B cell (primary cell): Measurements from ENCODE around the gene ZNF626. TPM values are rescaled to one million over a fixed set of nuclear protein-coding genes. Genes with fewer than 3 reads are reported as not detected.
"Not testable (repeated sequence)": the region's sequence is repeated elsewhere in the genome, so short reads cannot be mapped to it uniquely, and the experiment has no call there.

Source experiments
- ATAC-seq: fragments of 200-7000 bp; cut with Tn5 transposase; one replicate; pipeline ENCODE4 v1.10.0; 2021; ENCODE audit warnings: low read depth, mild to moderate bottlenecking, moderate number of reproducible peaks, moderate library complexity
- CTCF ChIA-PET: fragments of 350-600 bp; sonication (Branson Sonifier 250); formaldehyde crosslinking; loops from one replicate; lab custom pipeline; 2021; ENCODE audit warnings: antibody characterized with exemption, inconsistent platforms; lab: Charles Lee
- POLR2A ChIA-PET: fragments of 350-600 bp; sonication (Branson Sonifier 250); formaldehyde crosslinking; loops from one replicate; lab custom pipeline; 2021; ENCODE audit warnings: antibody characterized with exemption; lab: Charles Lee
- DNase-seq: peaks from one replicate; pipeline ENCODE4 v3.0.0; 2013
- H2AFZ ChIP-seq: 2 replicates; pipeline ENCODE4 v1.6.1; 2012; ENCODE audit warnings: mild to moderate bottlenecking, low read depth, low read length; ENCODE audit not compliant: insufficient read depth, poor library complexity, severe bottlenecking
- H3K27ac ChIP-seq, 2 donors: 1 replicate in 1 of 2; 2 replicates in 1 of 2; pipeline ENCODE4 v1.5.1; 2012 to 2013; ENCODE audit warnings: low read length in 2 of 2, mild to moderate bottlenecking in 2 of 2, moderate library complexity in 1 of 2
- H3K27me3 ChIP-seq, 4 experiments: fragments of 200-600 bp in 1 of 4; sonication (generic) in 1 of 4; replicated peaks in 1 of 4; 1 replicate in 2 of 4; 2 replicates in 2 of 4; pipeline versions ENCODE4 v1.6.1 to v1.7.0; 2013 to 2016; ENCODE audit warnings: low read length in 3 of 4, mild to moderate bottlenecking in 2 of 4, mixed read lengths in 1 of 4, moderate library complexity in 1 of 4; ENCODE audit not compliant: insufficient read depth in 4 of 4, control insufficient read depth in 3 of 4; ENCODE audit errors: control extremely low read depth in 1 of 4
- H3K36me3 ChIP-seq, 2 experiments: replicated peaks in 1 of 2; 1 replicate in 1 of 2; 2 replicates in 1 of 2; pipeline versions ENCODE4 v1.6.1 to v1.7.1; 2013; ENCODE audit warnings: low read length in 1 of 2; ENCODE audit not compliant: insufficient read depth in 2 of 2, control insufficient read depth in 1 of 2; ENCODE audit errors: control extremely low read depth in 1 of 2, extremely low read depth in 1 of 2
- H3K4me1 ChIP-seq, 2 donors: fragments of 200-600 bp in 1 of 2; sonication (generic) in 1 of 2; 1 replicate in 1 of 2; 2 replicates in 1 of 2; pipeline versions ENCODE4 v1.5.1 to v1.6.1; 2013 to 2017; ENCODE audit warnings: low read length in 2 of 2; ENCODE audit not compliant: control insufficient read depth in 2 of 2, insufficient read depth in 2 of 2
- H3K4me2 ChIP-seq: replicated peaks from 2 replicates; pipeline ENCODE3; 2012; ENCODE audit warnings: mild to moderate bottlenecking, low read depth, low read length; ENCODE audit not compliant: poor library complexity, severe bottlenecking
- H3K4me3 ChIP-seq, 5 experiments: fragments of 200-600 bp in 1 of 5; sonication (generic) in 1 of 5; 1 replicate in 3 of 5; 2 replicates in 2 of 5; pipeline versions ENCODE4 v1.5.1 to v1.7.0; 2011 to 2016; ENCODE audit warnings: low read length in 4 of 5, mild to moderate bottlenecking in 4 of 5, low read depth in 2 of 5, control low read depth in 1 of 5, moderate library complexity in 1 of 5; ENCODE audit not compliant: insufficient read depth in 1 of 5; ENCODE audit errors: control extremely low read depth in 1 of 5, extremely low read depth in 1 of 5
- H3K79me2 ChIP-seq: fragments of 200-600 bp; sonication (generic); one replicate; pipeline ENCODE4 v1.6.0; 2016; ENCODE audit warnings: low read length; ENCODE audit not compliant: control insufficient read depth, insufficient read depth
- H3K9ac ChIP-seq: fragments of 200-600 bp; sonication (generic); 2 replicates; pipeline ENCODE4 v1.6.1; 2017; ENCODE audit warnings: mild to moderate bottlenecking, low read length, moderate library complexity
- H3K9me3 ChIP-seq, 3 donors: one replicate each; pipeline versions ENCODE4 v1.6.1 to v1.7.1; 2013; ENCODE audit warnings: low read length in 2 of 3; ENCODE audit not compliant: control insufficient read depth in 2 of 3, insufficient read depth in 1 of 3; ENCODE audit errors: control extremely low read depth in 1 of 3
- H4K20me1 ChIP-seq: 2 replicates; pipeline ENCODE4 v1.6.0; 2012; ENCODE audit warnings: mild to moderate bottlenecking, low read length; ENCODE audit not compliant: insufficient read depth, control insufficient read depth, poor library complexity, severe bottlenecking
- H3K27ac Mint-ChIP-seq: one replicate; pipeline ENCODE4 v1.8.0; 2021; ENCODE audit warnings: mixed read lengths
- H3K27me3 Mint-ChIP-seq: one replicate; pipeline ENCODE4 v1.8.0; 2021; ENCODE audit warnings: mixed read lengths
- H3K4me1 Mint-ChIP-seq: one replicate; pipeline ENCODE4 v1.8.0; 2021; ENCODE audit warnings: mixed read lengths
- H3K4me3 Mint-ChIP-seq: one replicate; pipeline ENCODE4 v1.8.0; 2021; ENCODE audit warnings: mixed read lengths
- H3K9me3 Mint-ChIP-seq: one replicate; pipeline ENCODE4 v1.8.0; 2022; ENCODE audit warnings: mixed read lengths; ENCODE audit not compliant: insufficient read depth
- CTCF ChIP-seq: fragments of 200-600 bp; IDR thresholded peaks from one replicate; pipeline ENCODE4 v1.8.0; 2022; ENCODE audit warnings: antibody characterized with exemption, mild to moderate bottlenecking
- EZH2 ChIP-seq: IDR thresholded peaks from 2 replicates; pipeline ENCODE4 v1.6.1; 2012; ENCODE audit warnings: borderline replicate concordance, low read depth, mild to moderate bottlenecking, moderate library complexity, low read length; ENCODE audit not compliant: insufficient read depth, poor library complexity, severe bottlenecking
- WGBS: methylation state at CpG from one replicate; pipeline ENCODE4 v1.1.5; 2013; ENCODE audit warnings: missing lambda C conversion rate; ENCODE audit not compliant: insufficient coverage; 5-methylcytosine and 5-hydroxymethylcytosine counted together
- intact Hi-C: fragments of 100-400 bp; cut with micrococcal nuclease; formaldehyde crosslinking; loops from one replicate; pipeline ENCODE4 v1.10.0; 2022
- polyA plus RNA-seq: library from polyadenylated mRNA; depleted of rRNA; stranded (reverse); fragments of >200 nt; gene quantifications from 2 replicates; pipeline ENCODE4 v1.2.3, GENCODE V29; 2012
- total RNA-seq, 2 donors: library from RNA; stranded (reverse); fragments of 120-200 nt in 1 of 2; gene quantifications; 1 replicate in 1 of 2; 2 replicates in 1 of 2; pipeline versions ENCODE4 v1.2.3 to v1.2.4, GENCODE V29; 2013 to 2022

Gene ZNF626
- total and polyA plus RNA-seq, 2 donors (not counting 1 experiment from before 2014, with no cell fraction given) = 5.4 to 15.2 TPM

GRCh38 chr19:20616071-20616470 is 45.3 kb downstream of the ZNF626 start:
- intact Hi-C loops = no loop called here
- ChIA-PET POLR2A (no interaction called here), CTCF (no interaction called here)
- Mint-ChIP-seq H3K27ac (no peak overlapping the region), H3K4me1 (peaks cover 6% of the 10 kb centered on the region), H3K4me3 (no peak overlapping the region), H3K9me3 (peaks cover 23% of the 10 kb centered on the region), H3K27me3 (no peaks in the 10 kb centered on the region)
- TF ChIP-seq CTCF = no peak
- no peak for TF ChIP-seq EZH2
- no peak overlapping the region for H3K9ac ChIP-seq
- no peak overlapping the region for H3K27ac ChIP-seq
- ATAC-seq (no peak), DNase-seq (no peak)
- no peak overlapping the region for H2AFZ ChIP-seq
- H3K4me3 ChIP-seq = no peak overlapping the region
- no peaks in the 10 kb centered on the region for H3K36me3 ChIP-seq
- H3K79me2 ChIP-seq = no peaks in the 10 kb centered on the region
- H4K20me1 ChIP-seq = no peaks in the 10 kb centered on the region
- peaks cover 1 to 42% (median 34%) of the 10 kb centered on the region in 3 donors for H3K9me3 ChIP-seq
- no CpG with 5 or more reads among the region's 2 CpGs for WGBS
- no peaks in the 10 kb centered on the region for H3K27me3 ChIP-seq
- no peaks in the 10 kb centered on the region for H3K4me1 ChIP-seq
- H3K4me2 ChIP-seq = no peak overlapping the region

- POLR2A ChIA-PET, H3K4me3 ChIP-seq, H2AFZ ChIP-seq, H3K27ac Mint-ChIP-seq, H4K20me1 ChIP-seq, CTCF ChIA-PET, DNase-seq, H3K4me1 ChIP-seq, H3K9ac ChIP-seq, H3K27me3 ChIP-seq, H3K79me2 ChIP-seq, ATAC-seq, H3K4me1 Mint-ChIP-seq, H3K4me3 Mint-ChIP-seq, H3K27ac ChIP-seq, intact Hi-C loops, H3K36me3 ChIP-seq, H3K4me2 ChIP-seq, H3K27me3 Mint-ChIP-seq: not testable (repeated sequence)
- H3K9me3 Mint-ChIP-seq = peaks cover 25% of the 10 kb centered on the region
- peaks cover 1 to 33% (median 29%) of the 10 kb centered on the region in 3 donors for H3K9me3 ChIP-seq
- WGBS = 83% methylated on average over 3 of the region's 4 CpGs
These were observed 46.4 kb downstream of the ZNF626 start for GRCh38 chr19:20614971-20615370.
